ENCODE measurements around the gene MTAP.
A peak's percentile ranks its signal among the peaks of the same experiment; 100 is the strongest.

DNA sequence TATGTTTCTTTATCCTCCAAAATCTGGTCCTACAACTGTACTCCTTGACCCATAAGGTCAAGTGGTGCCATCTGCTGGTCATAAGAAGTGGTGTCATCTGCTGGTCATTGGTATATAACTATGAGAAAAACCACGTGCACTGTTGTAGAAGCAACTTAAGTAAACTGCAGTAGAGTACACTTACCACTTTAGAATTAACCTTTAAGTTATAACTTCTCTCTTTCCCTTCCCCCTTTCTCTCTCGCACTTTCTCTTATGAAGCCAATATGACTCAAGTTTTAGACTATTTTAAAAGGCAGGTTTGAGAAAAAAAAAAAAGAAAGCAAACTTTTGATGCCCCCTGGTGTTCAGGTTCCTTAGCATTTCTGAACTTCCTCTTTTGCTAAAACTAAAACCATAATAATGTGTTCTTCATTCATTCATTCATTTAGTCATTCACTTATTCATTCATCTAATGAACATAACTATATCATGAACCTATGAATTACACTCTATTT is 12.8 kb upstream of the MTAP start:
- TF ChIP-seq, protein P1, sequence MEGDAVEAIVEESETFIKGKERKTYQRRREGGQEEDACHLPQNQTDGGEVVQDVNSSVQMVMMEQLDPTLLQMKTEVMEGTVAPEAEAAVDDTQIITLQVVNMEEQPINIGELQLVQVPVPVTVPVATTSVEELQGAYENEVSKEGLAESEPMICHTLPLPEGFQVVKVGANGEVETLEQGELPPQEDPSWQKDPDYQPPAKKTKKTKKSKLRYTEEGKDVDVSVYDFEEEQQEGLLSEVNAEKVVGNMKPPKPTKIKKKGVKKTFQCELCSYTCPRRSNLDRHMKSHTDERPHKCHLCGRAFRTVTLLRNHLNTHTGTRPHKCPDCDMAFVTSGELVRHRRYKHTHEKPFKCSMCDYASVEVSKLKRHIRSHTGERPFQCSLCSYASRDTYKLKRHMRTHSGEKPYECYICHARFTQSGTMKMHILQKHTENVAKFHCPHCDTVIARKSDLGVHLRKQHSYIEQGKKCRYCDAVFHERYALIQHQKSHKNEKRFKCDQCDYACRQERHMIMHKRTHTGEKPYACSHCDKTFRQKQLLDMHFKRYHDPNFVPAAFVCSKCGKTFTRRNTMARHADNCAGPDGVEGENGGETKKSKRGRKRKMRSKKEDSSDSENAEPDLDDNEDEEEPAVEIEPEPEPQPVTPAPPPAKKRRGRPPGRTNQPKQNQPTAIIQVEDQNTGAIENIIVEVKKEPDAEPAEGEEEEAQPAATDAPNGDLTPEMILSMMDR (conservative IDR thresholded peaks at IDR 0.05; ENCODE audit: low read depth, low read length), result peak; percentile 86
- TF ChIP-seq EZH2 (IDR thresholded peaks at IDR 0.05; ENCODE audit: low read length, unreplicated experiment), result no peak

All from PC-3 (cell line).